HG03469 (cell line): ENCODE data around the gene CREG2.
"Not testable (repeated sequence)": the region's sequence is repeated elsewhere in the genome, so short reads cannot be mapped to it uniquely, and the experiment has no call there.

Source experiments
- ATAC-seq: cut with Tn5 transposase; IDR thresholded peaks from one replicate; pipeline ENCODE4 v1.9.1; 2021; ENCODE audit warnings: mild to moderate bottlenecking, moderate library complexity, moderate number of reproducible peaks; ENCODE audit not compliant: unreplicated experiment

Gene CREG2

GRCh38 chr2:101375653-101376052 is 11.7 kb downstream of the CREG2 start:
- ATAC-seq: no peak

- no peak for ATAC-seq
These were observed 12.3 kb downstream of the CREG2 start for GRCh38 chr2:101374821-101375561.

- no peak for ATAC-seq
These were observed 14.5 kb downstream of the CREG2 start for GRCh38 chr2:101372792-101373191.

GRCh38 chr2:101371636-101372035 is 15.7 kb downstream of the CREG2 start:
- no peak for ATAC-seq

GRCh38 chr2:101369100-101369499 is 18.2 kb downstream of the CREG2 start:
- ATAC-seq: no peak

- ATAC-seq: no peak
These were observed 18.9 kb downstream of the CREG2 start for GRCh38 chr2:101368376-101368775.

GRCh38 chr2:101367508-101367907 is 19.8 kb downstream of the CREG2 start:
- no peak for ATAC-seq

- ATAC-seq: no peak
These were observed 22.4 kb downstream of the CREG2 start for GRCh38 chr2:101364878-101365277.

- ATAC-seq: no peak
These were observed 24.5 kb downstream of the CREG2 start for GRCh38 chr2:101362777-101363176.

- ATAC-seq: no peak
These were observed 25.0 kb downstream of the CREG2 start for GRCh38 chr2:101362316-101362715.

- no peak for ATAC-seq
These were observed 25.8 kb downstream of the CREG2 start for GRCh38 chr2:101361522-101361921.

- no peak for ATAC-seq
These were observed 26.2 kb downstream of the CREG2 start for GRCh38 chr2:101361121-101361520.

- no peak for ATAC-seq
These were observed 27.1 kb downstream of the CREG2 start for GRCh38 chr2:101360232-101360631.

- ATAC-seq: no peak
These were observed 27.8 kb downstream of the CREG2 start for GRCh38 chr2:101359410-101359954.

GRCh38 chr2:101357376-101357775 is 29.9 kb downstream of the CREG2 start:
- no peak for ATAC-seq

GRCh38 chr2:101356521-101356920 is 30.8 kb downstream of the CREG2 start:
- no peak for ATAC-seq

- ATAC-seq: no peak
These were observed 31.2 kb downstream of the CREG2 start for GRCh38 chr2:101356055-101356454.

- no peak for ATAC-seq
These were observed 31.8 kb downstream of the CREG2 start for GRCh38 chr2:101355401-101356054.

- ATAC-seq: no peak
These were observed 32.6 kb downstream of the CREG2 start for GRCh38 chr2:101354420-101355311.

GRCh38 chr2:101352631-101353030 is 34.7 kb downstream of the CREG2 start:
- ATAC-seq: not testable (repeated sequence)

GRCh38 chr2:101351207-101351606 is 36.1 kb downstream of the CREG2 start:
- ATAC-seq: no peak
